Mesenteric fat pad (tissue), 1 donor: Measurements from ENCODE around the gene TAGLN3. TPM values are rescaled to one million over a fixed set of nuclear protein-coding genes. Genes with fewer than 3 reads are reported as not detected.
A peak's percentile ranks its signal among the peaks of the same experiment; 100 is the strongest.

Source experiments
- DNase-seq: peaks from one replicate; pipeline ENCODE4 v3.0.0-alpha.2; 2020; ENCODE audit warnings: low spot score
- total RNA-seq: library from RNA; stranded (reverse); fragmentation: NEBNext Ultra II Directional; extraction: Animal tissue kit (Norgen Biotek cat#: 25700); gene quantifications from one replicate; pipeline ENCODE4 v1.2.1, GENCODE V29; 2021
- donor health status: DM: yes; HTN: yes; CAD: no.

The TAGLN3 gene
- total RNA-seq, 1 donor from 2014 or later: not detected

DNA sequence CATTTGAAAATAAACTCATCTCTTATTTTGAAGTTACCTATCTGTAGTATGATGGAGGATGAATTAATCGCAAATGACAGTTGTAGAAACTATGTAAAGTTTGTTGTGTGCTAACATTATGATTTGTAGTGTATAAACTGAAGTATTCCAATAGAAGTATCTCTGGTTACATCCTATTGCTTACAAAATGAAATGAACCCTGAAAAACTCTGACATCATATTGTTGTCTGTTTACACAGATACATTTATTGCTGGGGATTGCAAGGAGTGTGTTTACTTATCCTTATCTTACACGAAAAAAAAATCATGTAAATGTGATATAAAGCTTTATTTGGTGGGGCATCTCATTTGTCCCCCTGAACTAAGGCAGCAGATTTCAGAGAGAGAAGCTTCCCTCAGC lies 22.5 kb upstream of the TAGLN3 start:
- no peak for DNase-seq

DNA sequence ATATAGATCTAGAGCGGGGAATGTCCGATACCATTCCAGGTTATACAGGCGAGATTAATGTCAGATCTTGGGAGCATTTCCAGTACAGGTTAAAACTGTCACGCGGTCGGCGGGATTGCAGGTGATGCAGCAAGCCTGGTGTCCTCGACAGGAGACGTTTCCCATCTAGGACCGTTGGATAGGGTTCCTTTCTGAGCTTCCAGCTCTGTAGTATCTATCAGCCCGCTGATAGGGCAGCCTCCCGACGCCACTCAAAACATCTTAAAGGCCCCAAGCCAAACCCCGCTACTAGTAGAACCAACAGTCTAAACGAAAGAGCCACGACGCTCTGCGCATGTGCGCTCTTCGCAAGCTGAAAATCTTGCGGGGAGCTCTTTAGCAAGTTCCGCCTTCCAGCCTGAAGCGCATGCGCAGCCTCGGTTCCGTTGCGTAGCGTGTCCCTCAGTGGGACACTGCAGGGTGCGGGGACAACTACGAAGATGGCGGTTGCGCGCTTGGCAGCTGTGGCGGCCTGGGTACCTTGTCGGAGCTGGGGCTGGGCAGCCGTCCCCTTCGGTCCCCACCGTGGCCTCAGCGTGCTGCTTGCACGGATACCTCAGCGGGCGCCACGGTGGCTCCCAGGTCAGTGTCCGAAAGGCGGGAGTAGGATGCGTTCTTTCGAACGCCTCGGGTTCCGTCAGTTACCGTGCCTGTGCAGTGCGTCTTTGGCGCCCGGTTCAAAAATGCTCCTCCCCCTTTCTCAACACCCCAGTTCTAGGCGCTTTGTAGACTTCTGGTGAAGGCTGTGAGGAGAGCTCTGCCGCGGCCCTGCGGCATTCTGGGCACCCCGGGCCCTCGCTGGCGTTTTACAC lies 19.9 kb upstream of the TAGLN3 start, which contains the start of gene ABHD10:
Gene ABHD10 (plus strand): TSS at position 444 of the 851 bp plus-strand sequence. CDS start 36 bp downstream, at position 480.
- DNase-seq: peak; percentile 98

DNA sequence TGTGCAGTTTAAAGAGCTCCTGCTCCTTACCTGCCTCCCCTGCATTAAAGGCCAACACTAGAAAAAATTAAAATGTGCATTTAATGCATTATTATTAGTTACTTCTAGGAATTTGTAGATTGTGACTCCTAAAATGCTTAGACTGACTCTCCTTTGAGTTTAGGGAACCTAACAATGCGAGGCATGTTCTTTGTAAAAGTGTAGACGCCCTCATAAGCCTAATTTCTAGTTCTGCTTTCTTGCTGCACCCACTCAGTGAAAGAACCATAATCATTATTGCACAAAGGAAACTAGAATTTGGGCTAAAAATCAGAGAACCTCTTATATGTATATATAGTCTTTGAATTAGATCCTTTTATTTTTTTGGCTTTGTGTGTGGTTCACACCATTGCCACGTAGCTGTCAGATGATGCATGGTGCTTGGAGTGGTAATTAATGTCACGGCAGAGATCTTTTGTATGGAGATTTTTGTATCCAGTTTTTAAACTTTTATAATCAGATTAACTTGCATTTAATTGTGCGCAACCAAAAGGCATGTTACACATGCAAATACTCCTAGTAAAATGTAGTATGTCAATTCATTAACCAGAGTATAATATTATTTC lies 19.2 kb upstream of the TAGLN3 start:
- no peak for DNase-seq

DNA sequence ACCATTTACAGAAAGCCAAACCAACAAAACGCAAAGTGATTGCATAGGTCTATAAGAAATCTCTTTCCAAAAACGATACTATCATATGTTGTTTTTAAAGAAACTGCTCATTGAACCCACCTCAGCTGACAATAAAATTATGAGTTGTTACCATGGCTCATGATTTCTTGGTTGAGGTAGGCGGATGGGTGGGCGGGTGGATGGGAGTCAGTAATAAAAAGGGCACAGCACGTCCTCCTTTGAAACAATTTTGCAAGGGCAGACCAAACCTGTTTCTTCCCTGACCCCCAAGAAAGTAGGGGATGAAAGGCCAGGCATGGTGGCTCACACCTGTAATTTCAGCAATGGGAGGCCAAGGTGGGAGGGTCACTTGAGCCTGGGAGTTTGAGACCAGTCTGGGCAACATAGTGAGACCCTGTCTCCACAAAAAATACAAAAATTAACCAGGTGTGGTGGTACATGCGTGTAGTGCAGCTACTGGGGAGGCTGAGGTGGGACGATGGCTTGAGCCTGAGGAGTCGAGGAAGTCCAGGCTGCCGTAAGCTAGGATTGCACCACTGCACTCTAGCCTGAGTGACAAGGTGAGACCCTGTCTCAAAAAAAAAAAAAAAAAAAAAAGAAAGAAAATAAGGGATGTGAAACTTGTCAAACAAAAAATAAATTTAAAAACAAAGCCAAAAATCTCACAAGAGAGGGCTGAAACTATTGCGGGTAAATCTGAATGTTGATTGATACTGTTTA lies 17.8 kb upstream of the TAGLN3 start:
- DNase-seq: no peak

DNA sequence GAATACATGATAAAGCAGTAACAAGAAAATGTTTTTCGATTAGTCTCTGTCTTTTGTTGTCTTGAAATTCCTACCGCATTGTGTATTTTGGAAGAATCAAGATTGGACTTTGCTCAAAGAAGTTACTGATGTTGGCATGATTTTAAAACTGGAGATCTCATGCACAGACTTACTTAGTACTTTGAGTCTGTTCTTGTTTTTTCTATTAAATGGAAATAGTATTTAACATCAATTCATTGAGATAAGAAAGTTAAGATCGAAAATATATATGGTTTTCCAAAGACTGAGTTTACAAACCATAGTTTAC lies 17.3 kb upstream of the TAGLN3 start:
- no peak for DNase-seq

DNA sequence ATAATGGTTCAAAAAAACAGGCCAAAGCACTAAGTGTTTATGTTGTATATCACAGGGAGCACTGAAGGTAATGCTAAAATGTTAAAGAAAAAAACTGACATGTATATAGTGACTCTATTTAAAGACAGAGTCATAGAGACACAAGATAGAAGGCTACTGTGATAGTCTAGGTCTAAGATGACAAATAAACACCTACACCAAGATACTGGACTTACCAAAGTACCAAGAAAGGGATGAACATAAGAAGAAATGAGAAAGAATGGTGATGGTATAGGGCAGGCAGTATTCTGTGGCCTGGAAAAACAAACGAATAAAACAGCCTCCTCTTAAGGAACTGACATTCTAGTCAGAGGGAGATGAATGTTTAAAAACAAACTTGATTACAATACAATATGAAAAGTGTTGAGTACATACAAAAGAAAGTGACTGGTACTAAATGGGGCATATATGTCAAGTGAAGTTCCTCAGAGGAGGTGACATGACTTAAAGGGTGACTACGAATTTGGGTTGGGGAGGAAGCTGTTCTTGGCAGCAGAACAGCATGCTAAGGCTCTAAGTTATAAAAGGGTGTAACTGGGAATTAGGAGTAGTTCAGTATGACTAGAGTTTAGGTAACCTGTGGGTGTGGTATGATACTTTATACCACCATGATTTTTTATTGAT lies 14.0 kb upstream of the TAGLN3 start:
- no peak for DNase-seq

DNA sequence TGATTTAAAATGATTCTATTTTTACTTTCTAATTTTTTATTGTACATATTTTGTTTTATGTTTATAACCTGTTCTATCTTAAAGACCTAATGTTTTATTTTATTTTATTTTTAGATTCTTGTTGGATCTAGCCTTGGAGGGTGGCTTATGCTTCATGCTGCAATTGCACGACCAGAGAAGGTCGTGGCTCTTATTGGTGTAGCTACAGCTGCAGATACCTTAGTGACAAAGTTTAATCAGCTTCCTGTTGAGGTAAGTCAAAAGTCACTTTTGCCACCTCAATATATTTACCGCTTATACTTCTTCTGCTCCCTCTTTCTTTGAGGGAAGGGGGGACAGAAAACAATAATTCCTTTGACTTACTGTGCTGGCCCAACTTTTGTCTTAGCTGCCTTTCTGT lies 11.9 kb upstream of the TAGLN3 start:
- no peak for DNase-seq

DNA sequence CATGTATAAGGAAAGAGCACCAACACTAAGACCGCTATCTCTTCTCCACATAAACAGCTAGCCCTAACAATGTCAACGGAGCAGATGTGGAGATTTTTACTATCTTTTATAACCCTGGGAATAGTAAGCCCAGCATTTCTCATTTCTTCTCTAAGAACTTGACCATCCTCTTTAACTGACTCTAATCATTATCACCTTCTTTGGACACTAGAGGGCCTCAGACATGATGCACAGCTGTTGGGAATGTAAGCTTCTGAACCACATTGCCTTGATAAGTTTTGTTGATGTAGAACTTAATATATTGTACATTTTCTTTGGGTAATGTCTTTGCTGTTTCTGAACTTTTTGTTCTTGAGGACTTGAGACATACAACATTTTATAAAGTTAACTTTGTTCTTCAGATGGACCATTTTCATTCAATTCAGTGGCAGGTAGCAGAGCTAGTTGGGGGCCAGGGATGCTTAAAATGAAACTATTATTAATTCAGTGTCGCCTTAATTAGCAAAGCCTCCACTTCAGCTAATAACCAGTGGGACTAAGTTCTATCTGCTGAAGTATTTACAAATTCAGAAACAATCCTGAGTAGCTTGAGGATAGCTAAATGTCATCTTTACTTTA lies 9.6 kb upstream of the TAGLN3 start:
- no peak for DNase-seq

DNA sequence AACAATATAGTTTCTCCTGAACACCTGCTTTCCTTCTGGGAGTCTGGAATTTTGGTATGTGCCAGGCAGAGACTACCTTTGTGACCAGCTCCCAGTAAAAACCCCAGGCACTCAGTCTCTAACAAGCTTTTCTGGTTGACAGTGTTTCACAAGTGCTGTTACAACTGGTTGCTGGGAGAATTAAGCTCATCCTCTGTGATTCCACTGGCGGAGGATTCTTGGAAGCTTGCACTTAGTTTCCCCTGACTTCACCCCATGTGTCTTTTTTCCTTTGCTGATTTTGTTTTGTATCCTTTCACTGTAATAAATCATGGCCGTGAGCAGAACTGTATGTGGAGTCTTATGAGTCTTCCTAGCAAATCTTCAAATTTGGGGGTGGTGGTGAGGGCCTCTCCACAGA lies 5.7 kb upstream of the TAGLN3 start:
- no peak for DNase-seq

DNA sequence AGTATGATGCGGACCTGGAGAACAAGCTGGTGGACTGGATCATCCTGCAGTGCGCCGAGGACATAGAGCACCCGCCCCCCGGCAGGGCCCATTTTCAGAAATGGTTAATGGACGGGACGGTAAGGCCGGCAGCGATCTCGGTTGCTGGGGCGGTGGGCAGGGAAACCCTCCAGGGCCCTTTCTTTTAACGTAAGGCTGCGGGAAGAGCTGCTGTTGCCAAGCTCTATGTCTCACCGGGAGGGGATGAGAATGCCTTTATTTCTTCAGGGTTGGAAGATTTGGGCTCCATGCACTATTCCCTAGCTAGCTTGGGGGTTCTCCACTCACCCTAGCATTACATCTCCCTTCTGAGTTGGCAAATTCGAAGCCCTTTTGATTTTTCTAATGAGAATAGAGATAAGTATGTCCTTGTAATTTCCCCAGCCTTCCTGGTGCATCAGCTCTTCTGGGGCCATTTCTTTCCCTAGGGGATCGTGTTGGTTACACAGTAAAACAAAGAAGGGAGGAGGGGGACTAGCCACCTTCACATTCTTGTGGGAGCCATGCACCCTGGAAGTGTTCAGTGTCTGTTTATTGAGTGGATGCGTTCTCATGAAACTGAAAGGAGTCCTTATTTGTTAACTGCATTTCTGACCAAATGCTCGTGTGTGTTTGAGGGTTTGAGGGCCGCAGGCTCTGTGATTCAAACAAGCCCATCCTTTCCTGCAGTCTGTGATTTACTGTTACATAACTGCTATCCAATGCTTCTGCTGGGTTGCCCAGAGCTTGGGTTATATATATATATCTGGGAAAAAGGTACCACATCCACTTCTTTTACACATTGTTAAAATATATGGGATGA lies 982 bp downstream of the TAGLN3 start:
- no peak for DNase-seq

DNA sequence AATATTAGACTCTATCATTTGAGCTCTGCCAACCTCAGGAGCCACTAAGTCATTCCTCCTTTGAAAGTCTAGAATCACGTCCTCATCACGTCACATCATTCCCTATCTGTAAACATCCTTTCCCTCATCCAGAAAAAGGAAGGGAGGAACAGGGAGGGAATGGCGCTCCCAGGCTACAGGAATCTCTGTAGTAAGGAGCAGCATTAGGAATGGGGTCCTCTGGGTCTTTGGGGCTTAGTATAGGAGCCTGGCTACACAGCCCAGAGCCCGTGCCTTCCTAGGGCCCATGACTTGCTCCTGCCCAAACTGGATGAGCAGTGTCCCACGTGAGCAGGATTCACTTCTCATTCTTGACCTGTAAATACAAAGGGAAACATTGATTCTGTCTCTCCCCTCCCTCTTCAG lies 1.6 kb downstream of the TAGLN3 start:
- no peak for DNase-seq

DNA sequence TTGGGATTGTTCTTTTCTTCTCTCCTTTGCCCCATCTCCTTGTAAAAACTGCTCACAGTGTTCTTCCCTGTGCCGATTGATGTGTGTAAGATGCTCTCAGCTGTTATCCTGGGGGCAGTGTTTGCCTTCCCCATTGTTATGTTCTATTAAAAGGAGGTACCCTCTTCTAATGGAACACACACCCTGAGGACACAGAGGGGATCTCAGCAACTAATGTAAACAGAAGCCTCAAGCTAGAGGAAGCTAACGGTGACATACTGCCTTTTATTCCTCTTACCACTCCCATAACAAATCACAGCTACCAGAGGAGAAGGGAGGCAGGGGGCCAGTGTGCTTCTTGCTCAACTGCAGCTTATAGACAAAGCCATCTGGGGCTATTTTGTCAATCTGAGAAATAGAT lies 2.2 kb downstream of the TAGLN3 start:
- DNase-seq: no peak

DNA sequence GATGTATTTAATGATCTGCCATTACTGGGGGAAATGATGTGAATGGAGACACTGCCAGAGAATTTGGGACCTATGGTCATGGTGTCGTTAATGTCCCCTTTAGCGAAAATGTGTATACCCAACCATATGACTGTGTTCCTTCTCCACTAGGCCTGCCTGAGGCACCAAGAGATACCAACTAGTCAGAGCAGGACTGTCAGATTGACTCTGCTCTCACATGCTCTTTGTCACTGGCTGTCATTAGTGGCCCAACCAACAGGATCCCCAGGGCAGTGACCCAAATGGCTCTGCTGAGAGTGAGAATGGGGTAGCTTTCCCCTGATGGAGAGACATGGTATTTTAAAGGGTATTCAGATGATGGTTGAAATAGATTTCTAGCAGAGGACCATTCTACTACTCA lies 2.8 kb downstream of the TAGLN3 start:
- no peak for DNase-seq

DNA sequence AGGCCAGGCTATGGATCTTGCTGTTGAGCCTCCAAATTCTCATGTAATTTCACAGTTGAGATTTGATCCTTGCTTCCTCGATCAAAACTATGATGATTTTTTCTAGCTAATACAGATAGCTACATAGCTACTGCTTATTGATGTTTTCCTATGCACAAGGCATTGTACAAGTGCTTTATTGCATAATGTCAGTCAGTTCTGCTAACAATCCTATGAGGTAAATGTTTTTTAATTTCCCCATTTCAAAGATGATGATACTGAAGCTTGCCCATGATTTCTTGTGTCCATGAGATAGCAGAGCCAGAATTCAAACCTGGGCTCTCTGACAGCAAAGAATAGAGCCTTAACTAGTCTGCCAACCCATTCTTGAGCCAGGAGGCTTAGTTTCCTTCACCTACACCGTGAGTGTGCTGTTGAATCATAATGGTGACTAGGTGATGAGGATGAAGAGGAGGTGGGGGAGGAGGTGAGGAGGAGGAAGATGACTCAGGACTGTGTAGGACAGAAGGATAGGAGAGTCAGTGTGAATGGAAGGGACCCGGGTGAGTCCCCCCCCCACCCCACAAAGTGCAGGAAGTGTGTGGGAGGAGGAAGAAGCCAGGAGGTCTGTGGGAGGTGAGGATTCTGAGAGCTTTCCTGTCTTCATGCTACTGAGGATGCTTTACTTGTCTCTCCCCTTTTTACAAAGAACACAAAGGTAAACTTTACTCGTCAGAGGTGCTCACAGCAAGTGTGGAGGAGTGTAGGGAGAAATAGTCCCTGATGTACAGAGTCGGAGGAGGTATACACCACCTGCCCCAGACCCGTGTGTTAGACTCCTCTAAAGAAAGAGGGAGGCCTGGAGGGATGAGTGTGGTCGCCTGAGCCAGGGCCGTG lies 3.6 kb downstream of the TAGLN3 start:
- DNase-seq: no peak

DNA sequence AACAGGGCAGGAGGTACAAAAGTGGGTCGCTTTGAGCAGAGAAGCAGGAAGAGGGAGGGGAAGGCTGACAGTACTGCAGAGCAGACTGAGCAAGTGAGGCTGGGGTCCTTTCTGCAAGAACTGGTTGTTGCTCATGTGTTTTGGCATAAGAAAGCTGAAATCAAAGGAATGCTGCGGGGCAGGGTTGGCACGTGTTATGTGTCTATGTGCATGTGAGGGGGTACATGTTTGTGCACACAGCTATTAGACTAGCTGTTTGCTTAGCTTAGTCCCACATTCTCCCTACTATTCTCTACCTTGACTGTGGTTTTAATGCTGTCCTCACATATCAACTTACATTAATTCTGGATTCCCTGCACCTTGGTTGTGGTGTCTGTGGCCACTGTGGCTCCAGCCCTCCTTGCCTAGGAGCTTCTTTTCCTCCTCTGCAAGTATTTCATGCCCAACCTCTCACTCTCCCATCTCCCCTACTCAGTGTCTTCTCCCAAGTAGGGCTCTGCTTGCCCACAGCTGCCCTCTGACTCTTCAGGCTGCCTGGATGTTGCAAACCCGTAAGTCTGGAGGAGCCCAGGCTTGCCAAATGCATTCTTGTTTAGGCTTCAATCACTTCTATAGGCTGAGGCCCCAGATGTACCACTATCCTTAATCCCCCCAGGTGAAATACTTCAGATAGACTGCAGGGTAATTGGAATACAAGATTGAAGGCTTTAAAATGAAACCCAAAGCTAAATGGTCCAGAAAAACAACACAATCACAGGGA lies 4.8 kb downstream of the TAGLN3 start:
- DNase-seq: no peak

DNA sequence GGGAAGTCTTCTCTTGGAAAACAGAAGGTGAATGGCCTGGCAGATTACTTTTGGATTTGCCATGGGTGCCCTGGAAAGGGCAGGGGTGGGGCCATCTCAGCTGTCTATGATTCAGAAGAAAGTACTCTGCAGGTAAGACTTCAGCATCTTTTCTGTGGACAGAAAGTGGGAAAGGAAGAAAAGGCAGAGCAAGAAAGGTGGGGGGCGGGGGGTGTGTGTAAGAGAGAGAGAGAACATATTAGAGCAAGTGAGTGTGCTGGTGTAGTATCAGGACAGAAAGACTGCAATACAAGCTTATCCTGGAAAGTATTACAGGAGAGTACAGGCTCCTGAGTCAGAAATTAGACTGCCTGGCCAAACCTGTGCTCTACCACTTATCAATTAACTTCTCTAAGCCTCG lies 5.5 kb downstream of the TAGLN3 start:
- no peak for DNase-seq

DNA sequence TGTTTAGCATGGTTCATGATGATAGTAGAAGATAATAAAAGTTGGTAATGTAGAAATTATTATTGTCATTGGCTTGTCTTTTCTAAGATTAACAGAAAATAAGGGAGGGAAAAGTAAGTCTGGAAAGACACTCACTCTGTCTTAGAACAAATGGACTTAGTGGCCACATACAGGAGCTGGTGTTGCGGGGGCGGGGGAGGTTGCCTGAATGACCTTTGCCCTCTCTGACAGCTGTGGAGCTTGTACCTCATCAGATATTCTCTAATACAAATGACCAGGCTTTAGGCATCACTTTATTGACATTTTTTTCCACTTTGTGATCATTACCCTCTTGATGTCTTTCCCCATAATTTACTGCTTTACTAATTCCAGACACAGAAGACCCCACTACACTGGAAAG lies 5.9 kb downstream of the TAGLN3 start:
- DNase-seq: no peak

DNA sequence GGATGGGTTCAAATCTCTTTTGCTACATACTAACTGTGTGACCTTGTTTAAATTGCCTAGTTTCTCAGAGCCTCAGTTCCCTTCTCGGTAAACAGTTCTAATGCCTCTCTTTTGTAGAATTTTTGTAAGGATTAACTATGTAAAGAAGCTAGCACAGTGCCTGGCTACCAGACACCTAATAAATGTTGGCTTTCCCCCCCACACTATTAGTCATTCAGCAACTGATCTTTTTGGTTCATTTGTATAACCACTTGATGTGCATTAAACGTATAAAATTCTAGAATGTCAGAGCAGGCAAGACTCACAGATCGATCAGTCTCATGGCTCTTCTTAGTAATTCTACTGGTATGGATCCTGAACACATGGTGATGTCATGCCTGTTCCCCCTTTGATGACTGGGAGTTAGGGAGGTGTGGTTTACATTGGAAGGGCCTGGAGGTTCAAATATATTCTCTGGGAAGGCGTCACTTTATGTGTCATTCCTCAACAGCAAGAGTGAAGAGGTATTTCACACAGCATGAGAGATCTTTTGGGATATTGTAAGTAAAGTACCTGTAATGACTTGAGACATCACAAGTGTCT lies 6.5 kb downstream of the TAGLN3 start:
- DNase-seq: no peak
